NCI-H748 (cell line): Measurements from ENCODE around the gene KLHL17.
"Not testable (repeated sequence)": the region's sequence is repeated elsewhere in the genome, so short reads cannot be mapped to it uniquely, and the experiment has no call there.

ENCODE experiments used
- DNase-seq: peaks from one replicate; lab custom pipeline; 2025; ENCODE audit not compliant: unreplicated experiment; lab: John Stamatoyannopoulos, UW

The KLHL17 gene

GRCh38 chr1:998995-999724 is 38.8 kb downstream of the KLHL17 start:
- DNase-seq = peak; percentile 60

GRCh38 chr1:999725-1000356 is 39.5 kb downstream of the KLHL17 start, which contains the start of gene HES4:
HES4 (minus strand) TSS chr1:1000097; CDS start chr1:999973, 124 bp downstream.
- DNase-seq = peak; percentile 88

GRCh38 chr1:1000357-1001056 is 40.1 kb downstream of the KLHL17 start:
- DNase-seq = peak; percentile 75

- DNase-seq = no peak
These were observed 40.8 kb downstream of the KLHL17 start for GRCh38 chr1:1001057-1001783.

GRCh38 chr1:1003618-1004419 is 43.4 kb downstream of the KLHL17 start:
- no peak for DNase-seq

GRCh38 chr1:1004420-1004779 is 44.0 kb downstream of the KLHL17 start:
- DNase-seq = no peak

GRCh38 chr1:1004780-1005697 is 44.7 kb downstream of the KLHL17 start:
- DNase-seq = no peak

- no peak for DNase-seq
These were observed 45.5 kb downstream of the KLHL17 start for GRCh38 chr1:1005774-1006304.

GRCh38 chr1:1006305-1007159 is 46.1 kb downstream of the KLHL17 start:
- no peak for DNase-seq

- not testable (repeated sequence) for DNase-seq
These were observed 49.7 kb downstream of the KLHL17 start for GRCh38 chr1:1010131-1010530.

GRCh38 chr1:1011396-1011949 is 51.1 kb downstream of the KLHL17 start:
- no peak for DNase-seq

- not testable (repeated sequence) for DNase-seq
These were observed 52.3 kb downstream of the KLHL17 start for GRCh38 chr1:1012736-1013104.

- peak; percentile 76 for DNase-seq
These were observed 52.9 kb downstream of the KLHL17 start, which contains the start of gene ISG15 for GRCh38 chr1:1013105-1013921. ISG15 (plus strand) TSS chr1:1013497; CDS start chr1:1013574, 77 bp downstream.

GRCh38 chr1:1013922-1014648 is 53.7 kb downstream of the KLHL17 start:
- peak; percentile 40 for DNase-seq

GRCh38 chr1:1014799-1015681 is 54.7 kb downstream of the KLHL17 start:
- no peak for DNase-seq
